ENCODE measurements around the gene MEGF6.

Gene MEGF6

DNA sequence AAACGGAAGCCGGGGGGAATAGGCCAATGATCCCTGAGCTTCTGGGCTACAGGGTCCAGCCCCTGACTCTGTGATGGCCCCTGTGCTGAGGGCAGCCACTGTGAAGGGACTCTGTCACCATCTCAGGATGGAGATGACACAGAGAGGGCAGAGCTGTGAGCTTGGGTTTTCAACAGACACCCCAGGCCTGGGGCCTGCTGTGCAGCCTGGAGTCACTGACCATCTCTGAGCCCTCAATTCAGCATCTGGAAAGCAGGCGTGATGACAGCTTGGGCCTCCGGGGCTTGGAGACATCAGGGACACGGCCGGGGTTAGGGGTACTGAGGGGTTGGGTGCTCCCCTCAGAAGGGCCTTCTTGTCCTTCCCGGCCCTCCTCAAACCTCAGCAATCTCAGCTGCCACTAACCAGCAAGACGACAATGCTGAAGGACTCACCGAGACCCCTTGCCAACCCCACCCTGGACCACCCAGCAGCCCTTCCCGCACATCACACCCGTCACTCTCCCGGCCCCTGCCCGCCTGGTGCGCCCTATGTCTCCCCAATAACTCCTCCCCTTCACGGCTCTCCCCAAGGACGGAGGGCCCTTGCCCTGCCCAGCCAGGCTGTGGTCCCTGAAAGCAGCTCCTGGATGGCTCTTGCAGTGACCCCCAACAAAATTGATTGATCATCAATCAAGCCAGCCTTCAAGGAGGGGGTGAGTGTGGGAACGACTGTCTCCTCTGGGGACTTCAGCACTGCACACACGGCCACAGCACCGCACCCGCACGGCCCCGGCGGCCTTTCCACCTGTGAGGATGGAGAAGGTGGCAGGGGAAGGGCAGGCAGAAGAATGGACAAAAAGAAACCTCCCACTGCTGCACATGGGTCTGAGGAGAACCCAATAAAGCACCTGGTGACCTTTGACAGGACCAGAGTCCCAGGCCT is 4.3 kb downstream of the MEGF6 start:
- no peak for DNase-seq

DNA sequence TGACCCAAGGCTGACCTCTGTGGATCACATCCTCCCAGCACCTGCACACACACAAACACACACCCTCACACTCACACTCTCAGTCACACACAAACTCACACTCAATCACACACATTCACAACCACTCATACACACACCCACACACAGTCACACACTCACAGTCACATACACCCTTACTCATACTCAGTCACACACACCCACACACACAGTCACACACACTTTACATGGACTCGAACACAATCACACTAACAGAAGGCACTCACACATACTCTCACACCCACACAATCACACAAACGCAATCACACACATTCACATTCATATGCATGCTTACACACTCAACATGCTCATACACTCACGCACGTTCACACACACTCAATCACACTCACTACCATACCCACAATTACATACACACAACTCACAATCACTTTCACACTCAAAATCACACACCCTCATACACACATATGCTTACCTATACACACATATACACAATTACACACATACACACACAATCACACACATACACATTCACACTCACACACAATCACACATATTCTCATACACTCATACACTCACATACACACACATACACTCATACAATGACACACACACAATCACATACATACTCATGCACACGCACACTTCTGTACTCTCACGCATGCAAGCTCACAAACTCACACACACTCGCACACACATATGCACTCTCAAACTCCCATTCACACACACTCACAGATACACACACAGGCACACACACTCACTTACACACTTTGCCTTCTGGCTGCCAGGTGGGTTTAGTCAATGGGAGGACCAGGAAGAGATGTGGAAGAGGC is 6.1 kb downstream of the MEGF6 start:
- DNase-seq = no peak

DNA sequence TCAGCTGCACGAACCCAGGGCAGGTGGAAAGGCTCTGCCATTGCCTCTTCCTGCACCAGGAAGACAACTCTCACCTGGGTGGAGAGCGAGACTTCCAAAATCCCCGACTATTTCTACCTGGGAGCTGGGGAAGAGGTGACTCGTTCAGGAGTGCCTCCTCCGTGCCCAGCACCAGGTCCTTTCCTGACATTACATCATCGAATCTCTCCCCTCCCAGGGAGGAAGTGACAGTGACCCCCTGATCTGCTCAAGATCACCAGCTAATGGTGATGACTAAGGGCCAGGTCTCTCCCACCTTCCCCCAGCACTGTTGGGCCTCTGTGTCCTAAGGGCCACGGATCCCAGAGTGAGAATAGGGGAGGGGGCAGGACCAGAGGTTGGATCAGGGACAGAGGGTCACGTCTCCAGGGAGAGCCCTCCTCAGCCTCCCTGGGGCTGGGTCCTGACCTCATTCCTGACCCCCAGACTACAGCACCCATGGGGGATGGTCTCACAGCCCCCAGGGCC is 6.8 kb downstream of the MEGF6 start:
- no peak for DNase-seq

DNA sequence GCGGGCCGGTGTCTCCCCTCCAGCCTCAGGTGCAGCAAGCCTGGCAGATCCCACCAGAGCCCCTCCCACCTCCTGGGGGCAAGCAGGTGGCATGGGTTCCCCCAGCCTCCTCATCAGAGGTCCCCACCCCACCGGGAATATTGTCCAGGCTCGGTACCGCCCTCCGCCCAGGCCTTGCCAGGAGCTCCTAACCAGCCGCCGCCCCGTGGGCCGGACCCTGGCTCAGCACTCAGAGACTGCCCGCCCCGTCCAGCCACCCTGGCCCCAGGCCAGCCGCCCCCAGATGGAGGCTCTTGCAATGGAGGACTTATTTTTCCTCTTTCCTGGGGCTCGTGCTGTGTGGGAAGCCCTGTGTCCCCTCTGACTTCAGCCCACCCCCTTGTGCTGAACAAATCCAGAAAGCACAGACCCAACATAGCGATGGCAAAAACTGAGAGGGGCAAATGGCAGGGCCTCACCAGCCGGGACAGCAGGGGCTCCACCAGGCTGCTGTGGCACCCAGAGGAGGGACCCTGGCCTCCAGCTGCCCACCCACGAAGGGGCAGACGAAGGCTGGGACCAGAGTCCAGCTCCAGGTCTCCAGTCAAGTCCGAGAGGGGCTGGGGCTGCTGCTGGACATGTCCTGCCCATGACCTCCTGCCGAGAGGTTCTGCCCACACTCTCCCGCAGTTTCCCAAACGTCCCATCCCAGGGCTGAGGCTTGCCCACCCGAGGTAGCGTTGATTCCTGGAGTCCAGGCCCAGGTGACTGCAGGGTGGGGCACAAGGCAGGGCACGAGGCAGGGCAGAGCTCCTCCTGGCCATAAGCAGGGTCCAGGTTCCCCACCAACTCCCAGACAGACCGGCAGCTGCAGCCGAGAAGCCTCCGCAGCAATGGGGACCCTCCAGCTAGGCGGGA is 7.5 kb downstream of the MEGF6 start:
- DNase-seq = no peak

DNA sequence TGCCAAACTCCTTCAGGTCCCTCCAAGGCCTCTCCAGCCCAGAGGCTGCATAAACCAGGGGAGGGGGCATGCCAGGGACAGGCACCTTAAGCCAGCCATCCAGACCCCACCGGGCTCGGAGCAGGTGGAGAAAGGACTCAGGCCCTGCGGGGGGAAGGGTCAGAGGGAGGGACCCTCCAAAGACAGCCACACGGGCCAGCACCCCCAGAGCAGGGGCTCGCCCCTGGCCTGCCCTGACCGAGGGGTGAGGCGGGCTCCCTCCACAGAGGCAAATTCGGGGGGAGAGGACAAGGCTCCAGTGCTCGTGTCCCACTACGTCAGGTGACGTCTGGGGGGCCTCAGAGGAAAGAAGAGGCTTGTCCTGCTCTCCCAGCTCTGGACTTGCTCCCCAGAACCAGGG is 8.2 kb downstream of the MEGF6 start:
- no peak for DNase-seq

DNA sequence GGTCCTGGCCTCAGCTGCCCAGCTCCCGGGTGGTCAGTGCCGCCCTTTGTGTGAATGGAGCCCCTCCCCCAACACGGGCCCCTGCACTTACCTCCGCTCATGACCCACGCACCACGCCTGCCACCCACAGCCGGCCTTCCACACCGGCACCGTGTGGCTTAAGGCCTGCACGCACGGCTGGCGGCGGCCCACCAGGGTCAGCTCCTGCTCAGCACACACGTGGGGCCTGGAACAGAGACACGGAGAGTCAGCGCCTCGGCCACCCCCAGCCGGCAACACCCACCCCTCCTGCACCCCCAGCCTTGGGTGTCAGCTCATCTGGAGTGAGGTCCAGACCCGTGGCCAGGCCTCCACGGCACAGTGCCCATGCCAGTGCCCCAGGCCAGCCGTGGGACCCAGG is 8.9 kb downstream of the MEGF6 start:
- no peak for DNase-seq

DNA sequence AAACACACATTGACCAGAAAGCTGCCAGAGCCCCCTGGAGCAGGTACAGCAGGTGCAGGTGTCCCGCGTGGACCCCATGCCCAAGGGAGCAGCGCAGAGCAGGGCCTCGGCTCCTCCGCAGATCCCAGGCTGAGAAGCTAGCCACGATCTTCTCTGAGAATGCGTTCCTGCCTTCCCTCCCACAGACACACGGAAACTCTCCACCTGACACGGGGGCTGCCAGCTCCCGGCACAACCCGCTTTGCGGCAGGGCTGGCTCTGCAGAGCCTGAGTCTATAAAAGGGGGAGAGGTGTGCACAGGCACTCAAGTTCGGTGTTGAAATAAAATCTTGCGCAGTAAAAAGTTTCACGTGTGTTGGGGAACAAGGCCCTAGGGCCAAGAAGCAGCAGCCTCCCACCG is 9.6 kb downstream of the MEGF6 start:
- no peak for DNase-seq

DNA sequence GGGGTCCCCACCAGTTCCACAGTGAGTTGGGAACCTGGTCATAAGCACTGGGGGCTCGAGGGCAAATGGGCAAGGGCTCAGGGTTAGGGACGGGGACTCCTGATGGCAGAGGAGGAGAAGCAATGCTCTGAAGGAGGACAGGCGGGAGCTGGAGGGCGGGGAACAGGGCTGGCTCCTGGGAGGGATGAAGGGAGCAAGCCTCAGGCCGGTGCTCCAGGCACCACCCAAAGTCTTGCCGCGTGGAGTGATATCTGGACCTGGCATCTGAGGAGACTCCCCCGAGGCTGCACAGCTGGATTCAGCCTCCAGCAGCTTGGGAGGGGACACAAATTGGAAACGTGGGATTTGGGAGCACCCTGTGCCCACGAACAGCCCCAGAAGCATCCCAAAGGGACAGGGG is 11.0 kb downstream of the MEGF6 start:
- DNase-seq = no peak

DNA sequence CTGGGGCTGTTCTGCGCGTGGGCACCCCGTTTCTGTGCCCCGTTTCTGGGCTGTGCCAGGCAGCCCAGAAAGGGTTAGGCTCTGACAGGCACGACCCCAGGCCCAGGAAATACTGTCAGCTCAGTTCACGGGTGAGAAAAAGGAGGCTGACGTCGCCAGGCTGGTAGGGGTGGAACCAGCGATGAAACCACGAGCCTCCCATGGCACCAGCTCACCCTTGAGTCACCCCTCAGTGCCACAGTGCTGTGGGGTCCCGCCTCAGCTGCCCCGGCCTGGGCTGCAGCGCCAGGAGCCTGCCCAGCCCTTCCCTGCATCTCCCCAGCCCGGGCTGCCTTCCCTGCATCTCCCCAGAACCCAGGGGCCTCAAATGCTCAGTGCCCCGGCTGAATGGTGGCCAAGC is 11.5 kb downstream of the MEGF6 start:
- DNase-seq = no peak

DNA sequence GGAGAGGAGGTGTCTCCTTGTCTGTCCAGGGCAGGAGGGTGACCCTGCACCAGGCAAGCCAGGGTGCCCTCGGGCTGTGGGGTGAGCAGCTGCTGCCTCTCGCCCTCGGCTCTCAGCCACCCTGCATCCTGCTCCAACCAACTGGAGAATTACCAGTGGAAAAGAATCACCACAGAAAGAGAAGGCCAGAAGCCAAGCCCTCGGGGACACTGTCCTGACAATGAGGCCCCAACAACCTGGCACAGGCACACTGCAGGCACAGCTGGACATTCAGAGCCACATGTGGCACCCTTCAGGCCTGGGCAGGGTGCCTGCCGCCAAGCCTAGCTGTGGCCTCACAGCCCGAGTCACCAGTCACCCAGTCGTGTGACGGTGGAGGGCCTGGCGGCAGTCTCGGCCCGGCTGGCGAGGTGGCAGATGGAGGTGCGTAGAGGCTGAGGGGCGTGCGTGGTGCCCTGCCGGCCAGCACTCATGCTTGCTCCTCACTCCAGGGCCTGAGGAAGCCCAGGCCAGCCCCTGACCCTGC is 12.0 kb downstream of the MEGF6 start:
- no peak for DNase-seq

DNA sequence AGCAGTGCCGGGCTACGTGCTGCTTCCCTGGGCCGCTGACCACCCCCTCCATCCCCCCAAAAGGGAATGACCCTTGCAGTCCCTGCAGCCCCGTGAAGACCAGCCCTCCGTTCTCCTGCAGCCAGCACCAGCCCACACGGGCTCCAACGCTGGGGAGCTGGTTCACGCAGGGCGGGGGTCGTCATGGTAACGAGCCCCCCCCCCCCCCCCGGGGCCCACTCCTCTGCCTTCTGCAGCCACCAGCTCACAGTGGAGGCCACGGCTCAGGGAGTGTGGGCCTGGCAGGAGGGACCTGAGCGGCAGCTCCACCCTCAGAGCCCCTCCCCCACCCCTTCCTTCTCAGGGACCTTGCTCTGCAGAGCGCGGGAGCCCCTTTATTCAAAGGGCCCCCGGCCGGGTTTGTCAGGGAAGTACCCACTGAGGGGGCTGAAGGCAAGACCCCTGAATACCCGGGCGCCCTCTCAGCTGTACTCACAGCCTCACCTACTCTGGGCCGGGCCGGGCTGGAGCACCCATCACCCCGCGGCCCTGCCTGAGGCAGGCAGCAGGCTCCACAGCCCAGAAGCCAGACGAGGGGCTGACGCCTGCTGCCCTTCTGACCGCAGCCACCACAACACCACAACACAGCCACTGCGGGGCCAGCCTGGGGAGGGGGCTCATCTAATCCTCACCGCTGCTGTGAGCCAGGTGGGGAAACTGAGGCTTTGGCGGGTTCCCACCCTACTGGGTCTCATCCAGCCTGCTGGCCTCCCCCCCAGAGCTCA is 12.6 kb downstream of the MEGF6 start:
- no peak for DNase-seq

DNA sequence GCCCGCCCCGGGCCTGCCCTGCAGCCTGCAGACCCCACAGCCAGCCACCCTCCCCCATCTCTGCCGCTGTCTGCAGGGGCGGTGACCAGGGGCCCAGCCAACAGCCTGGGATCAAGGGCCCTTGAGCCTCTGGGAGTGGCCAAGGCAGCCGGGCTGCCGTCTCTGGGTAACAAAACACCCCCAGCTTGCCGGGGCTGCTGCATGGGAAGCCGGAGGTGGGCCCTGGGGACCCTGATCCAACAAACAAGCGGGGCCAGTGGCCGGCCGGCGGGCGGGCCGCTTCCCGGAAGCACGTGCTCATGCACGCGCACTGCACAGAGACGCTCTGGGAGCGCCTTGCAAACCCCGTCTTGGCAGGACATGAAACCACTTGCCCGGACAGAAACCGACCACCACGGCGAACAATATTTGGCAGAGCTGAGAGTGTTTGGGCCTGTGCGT is 13.2 kb downstream of the MEGF6 start:
- DNase-seq = no peak

DNA sequence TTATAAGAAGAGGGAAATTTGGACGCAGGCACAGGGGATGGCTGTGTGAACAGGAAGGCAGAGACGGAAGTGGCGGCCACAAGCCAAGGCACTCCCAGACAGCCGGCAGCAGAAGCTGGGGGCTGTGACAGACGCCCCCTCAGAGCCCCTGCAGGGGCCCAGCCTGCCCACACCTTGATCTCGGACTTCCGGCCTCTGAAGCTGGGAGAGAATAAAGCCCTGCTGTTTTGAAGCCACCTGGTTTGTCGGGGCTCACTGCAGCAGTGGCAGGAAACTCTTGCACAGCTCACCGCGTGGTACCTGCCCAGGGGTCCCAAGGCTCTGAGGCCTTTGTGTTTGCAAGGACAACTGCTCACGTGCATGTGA is 13.7 kb downstream of the MEGF6 start:
- no peak for DNase-seq

DNA sequence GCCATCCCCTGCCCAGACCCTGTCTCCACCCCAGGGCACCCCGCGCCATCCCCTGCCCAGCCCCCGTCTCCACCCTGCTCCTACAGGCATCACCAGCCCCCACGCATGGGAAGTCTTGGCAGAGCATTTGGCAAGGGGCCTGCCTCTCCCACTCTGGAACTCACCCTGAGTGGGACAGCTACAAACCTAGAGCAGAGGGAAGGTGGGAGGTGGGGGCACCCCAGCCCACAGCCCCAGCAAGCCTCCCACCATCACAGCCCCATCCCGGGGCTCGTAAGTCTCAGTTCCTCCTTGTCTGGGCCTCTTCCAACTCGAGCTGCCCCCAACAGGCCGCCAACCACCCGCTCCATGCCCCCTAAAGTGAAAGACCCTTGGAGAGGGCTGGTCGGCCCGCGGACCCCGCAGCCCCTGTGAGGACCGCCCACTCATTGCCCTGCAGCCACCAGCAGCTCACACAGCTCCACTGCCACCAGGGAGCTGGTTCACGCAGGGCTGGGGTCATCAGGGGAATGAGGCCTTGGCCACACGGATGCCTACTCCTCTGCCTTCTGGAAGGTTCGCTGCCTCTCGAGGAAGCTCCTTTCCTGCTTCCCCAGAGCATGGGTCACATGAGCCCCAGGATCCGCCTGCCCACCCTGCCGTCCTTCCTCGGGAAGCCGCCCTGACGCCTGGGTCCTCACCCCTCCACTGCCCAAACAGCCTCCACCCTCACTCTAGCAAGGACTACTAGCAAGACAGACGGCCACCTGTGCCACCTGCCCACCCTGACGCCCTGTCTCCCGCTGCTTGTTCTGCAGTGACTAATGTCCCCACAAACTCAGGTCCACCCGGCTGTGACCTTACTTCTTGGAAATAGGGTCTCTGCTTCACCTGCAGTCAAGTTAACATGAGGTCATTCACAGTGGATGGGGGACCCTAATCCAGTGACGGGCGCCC is 14.4 kb downstream of the MEGF6 start:
- DNase-seq = no peak

DNA sequence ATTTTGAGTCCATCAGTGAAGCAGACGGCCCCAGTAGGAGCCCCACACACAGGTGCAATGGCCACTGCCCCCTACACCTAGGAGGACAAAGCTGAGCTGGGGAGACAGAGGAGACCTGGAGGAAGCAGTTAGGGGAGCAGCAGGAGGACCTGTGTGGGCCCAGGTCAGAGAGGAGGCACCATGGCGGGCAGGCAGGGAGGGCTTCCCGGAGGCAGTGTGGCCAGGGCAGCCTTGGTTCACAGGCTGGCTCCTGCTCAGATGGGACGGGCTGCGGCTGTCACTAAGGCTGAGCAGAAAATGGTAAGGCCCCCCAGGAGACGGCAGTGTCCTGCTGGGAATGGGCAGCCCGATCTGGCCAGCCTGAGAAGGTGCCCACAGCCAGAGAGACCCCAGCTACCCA is 15.4 kb downstream of the MEGF6 start:
- no peak for DNase-seq

DNA sequence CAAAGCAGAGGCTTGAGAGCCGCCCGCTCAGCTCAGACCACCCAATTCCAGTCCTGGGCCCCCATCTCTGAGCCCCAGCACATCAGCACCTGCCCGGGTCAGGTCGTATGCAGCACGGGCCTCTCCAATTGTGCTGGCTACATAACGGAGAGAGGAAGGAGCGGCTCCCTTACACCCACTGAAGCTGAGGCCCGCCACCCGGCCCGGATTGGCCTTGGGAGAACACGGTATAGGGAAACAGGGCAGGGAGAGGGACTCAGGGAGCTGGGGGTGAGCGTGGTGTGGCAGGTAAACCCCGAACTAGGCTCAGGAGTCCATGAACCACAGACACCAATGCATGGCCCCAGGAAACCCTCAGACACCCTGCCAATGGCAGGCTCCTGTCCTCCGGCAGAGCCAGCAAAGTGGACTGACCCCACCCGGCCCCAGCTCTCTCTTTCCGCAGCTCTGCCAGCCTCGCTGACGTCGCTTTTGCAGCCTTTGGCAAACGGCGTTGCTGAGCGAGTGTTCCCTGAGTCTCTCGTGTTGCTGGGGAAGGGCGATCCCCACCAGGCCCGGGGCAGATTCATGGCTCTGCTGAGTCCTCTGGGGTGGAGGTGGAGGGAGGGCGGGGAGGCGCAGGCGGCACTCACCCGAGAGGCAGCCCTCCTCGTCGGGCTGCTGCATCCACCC is 16.5 kb downstream of the MEGF6 start:
- no peak for DNase-seq

DNA sequence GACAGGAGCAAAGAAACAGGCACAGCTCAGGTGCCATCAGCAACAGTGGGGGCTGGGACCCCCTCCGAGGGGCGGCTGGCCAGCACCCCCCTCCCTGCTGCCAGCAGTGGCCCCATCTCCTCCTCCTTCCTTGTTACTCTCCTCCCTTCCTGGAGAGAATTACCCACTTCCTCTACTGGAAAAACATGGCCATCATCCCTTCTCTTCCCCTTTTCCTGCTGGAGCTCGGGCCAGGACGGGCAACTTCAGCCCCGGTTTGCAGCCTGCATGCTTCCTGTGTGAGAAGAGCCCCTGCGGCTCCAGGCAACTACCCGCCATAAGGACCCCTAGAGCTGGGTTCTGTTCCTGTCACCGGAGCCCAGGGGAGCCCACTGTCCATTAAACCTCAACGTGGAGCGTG is 17.6 kb downstream of the MEGF6 start:
- no peak for DNase-seq

DNA sequence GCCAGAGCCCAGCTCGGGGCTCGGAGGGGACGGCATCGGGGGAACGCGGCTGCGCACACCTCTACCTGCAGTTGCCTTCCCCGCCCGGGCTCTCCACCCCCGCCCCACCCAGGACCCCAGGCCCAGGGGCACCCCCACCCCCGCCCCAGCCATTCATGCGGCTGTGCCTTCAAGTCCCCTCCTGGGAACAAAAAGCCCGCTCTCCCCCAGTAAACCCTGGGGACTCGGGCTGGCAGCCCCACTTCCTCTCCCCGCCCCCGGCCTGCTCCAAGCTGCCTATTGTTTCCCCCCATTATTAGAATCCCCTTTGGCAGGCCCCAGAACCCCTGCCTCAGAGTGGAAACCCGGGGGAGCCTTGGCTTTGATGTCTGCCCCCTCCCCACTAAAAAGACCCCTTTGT is 18.0 kb downstream of the MEGF6 start:
- no peak for DNase-seq

DNA sequence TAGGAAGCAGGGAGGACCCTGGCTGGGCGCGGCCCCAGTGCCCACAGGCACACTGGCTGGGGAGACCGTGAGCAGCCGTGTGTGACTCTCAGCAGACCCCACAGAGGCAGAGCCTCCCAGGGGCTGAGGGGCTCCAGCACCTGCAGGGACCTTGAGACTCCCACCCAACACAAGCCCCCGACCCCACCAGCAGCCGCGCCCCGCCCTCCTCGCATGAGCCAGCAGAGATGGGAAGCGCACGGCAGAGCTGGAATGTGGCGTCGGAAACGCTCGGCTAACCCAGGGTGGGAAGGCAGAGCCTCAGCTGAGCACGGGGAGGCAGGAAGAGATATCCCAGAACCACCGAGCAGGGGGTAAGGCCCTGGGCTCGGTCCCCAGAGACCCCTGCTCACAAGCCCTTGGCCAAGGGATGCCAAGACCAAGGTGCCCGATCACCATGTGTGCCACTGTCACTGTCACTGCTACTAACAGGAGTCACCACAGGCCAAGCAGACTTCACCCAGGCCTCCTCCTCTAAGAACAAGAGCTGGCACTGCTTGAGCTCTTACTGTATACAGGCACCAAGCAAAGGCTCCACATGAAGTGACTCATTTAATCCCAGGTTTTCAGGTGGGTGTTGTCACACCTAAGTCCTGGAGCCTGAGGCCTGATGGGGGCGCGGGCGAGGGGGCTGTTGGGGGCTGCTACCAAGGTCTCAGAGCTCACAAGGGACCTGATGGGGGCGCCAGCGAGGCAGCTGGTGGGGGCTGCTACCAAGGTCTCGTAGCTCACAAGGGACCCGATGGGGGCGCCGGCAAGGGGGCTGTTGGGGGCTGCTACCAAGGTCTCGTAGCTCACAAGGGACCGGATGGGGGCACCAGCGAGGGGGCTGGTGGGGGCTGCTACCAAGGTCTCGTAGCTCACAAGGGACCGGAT is 20.1 kb downstream of the MEGF6 start:
- no peak for DNase-seq
